ENCODE measurements around the gene LMAN2.
A peak's percentile ranks its signal among the peaks of the same experiment; 100 is the strongest.

LMAN2 gene

GRCh38 chr5:177351392-177352329, at the start of gene LMAN2:
Gene LMAN2 (minus strand): TSS chr5:177351668. CDS start chr5:177351647, 21 bp downstream.
- DNase-seq (ENCODE audit: low read depth): peak; percentile 94

- no peak for DNase-seq (ENCODE audit: low read depth)
These were observed 48.8 kb upstream of the LMAN2 start, which contains the start of gene PFN3 for GRCh38 chr5:177399997-177400868. Gene PFN3 (minus strand): TSS chr5:177400661. CDS start chr5:177400576, 85 bp downstream.

GRCh38 chr5:177397875-177398390, 46.5 kb upstream of the LMAN2 start:
- DNase-seq (ENCODE audit: low read depth): no peak

GRCh38 chr5:177396807-177397206, 45.3 kb upstream of the LMAN2 start:
- DNase-seq (ENCODE audit: low read depth): no peak

DNA sequence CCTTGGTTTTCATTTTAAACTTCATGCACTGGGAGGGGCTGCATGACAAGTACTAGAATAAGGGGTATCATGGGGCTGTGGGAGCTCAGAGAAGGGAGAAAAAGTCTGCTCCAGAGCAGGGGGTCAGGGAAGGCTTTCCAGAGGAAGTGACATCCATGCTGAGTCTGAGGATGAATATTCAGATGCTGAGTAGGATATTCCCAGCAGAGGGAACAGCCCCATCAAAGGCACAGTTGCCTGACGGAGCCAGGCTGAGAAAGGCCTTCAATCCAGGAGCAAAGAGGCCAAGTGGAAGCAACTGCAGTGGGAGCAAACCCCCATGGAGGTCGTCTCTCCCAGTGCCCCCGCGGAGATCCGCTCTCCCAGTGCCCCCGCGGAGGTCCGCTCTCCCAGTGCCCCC, 44.6 kb upstream of the LMAN2 start:
- DNase-seq (ENCODE audit: low read depth): no peak

GRCh38 chr5:177393990-177394389, 42.5 kb upstream of the LMAN2 start:
- DNase-seq (ENCODE audit: low read depth): no peak

DNA sequence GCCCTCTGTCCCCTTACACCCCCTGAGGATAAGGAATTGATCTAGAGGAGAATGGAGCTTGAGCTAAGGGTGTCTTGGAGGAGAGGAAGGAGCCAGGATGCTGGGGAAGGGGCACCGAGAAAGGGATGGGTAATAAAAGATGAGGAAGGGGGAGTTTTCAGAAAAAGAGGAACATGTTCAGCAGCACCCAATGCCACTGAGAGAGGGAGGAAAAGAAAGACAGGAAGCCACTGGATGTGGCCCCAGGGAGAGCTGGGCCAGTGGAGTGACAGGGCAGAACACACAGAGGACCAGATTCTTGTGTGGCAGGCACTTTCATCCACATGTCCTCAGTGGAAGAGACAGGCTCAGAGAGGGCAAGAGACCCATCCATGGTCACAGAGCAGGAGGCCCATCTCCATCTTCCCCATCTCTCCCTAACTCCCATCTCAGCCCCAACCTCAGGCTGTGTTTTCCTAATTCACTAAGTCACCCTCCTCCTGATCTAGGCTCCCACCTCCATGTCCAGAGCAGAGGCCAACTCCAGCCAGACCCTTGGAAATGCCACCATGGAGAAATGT, 41.8 kb upstream of the LMAN2 start:
- DNase-seq (ENCODE audit: low read depth): no peak

DNA sequence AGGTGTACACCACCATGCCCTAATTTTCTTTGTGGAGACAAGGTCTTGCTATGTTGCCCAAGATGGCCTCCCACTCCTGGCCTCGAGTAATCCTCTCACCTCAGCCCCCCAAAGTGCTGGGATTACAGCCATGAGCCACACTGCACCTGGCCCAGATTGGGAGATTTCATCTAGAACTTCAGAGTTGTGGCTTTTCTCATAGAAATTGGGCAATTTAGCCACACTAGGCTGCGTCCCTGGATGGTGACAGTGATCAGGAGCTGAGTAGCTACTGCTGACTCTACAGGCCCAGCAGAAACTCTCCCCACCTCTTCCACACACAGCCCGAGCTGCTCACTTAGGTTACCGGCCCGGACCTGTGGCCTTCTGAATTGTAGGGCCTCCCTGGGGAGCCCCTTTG, 41.3 kb upstream of the LMAN2 start:
- no peak for DNase-seq (ENCODE audit: low read depth)

DNA sequence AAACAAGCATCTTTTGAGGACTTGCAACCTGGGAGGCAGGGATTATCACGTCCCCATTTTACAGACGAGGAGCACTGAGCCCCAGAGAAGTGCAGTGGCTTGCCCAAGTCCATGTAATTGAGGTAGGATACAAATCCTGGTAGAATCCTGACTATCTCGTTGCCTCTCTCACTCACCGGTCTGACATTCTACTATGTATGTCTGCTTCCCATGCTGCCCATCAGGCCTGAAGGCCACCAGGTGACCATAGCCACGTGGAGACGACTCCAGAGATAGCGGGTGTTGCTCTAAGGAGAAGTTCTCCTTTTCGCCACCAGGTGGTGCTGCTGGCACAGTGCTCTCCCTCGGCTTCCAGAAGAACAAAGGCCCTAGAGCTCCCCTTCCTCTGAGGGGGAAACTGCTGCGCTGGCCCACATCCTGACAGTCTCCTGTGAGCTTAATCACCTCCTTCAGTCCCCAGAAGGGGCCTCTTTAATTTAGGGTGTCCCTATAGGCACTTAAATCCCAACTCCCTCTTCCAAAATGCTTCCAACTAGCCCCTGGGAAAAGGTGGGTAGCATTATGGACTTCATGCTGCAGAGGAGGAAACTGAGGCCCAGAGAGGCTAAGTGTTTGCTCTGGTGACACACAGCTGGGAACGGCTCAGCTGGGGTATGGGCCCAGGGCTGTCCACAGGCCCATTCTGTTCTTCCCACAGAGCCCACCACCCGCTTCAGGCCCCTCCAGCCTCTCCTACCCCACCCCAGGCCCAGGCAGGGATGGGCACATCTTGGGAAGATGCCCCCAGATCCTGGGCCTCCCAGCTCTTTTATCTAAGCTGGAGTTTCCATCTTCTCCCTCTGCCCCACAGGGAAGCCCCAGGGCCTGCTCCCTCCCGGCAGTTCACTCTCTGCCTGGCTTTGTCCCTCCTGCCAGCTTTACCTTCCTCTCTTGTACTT, 39.2 kb upstream of the LMAN2 start:
- DNase-seq (ENCODE audit: low read depth): no peak

DNA sequence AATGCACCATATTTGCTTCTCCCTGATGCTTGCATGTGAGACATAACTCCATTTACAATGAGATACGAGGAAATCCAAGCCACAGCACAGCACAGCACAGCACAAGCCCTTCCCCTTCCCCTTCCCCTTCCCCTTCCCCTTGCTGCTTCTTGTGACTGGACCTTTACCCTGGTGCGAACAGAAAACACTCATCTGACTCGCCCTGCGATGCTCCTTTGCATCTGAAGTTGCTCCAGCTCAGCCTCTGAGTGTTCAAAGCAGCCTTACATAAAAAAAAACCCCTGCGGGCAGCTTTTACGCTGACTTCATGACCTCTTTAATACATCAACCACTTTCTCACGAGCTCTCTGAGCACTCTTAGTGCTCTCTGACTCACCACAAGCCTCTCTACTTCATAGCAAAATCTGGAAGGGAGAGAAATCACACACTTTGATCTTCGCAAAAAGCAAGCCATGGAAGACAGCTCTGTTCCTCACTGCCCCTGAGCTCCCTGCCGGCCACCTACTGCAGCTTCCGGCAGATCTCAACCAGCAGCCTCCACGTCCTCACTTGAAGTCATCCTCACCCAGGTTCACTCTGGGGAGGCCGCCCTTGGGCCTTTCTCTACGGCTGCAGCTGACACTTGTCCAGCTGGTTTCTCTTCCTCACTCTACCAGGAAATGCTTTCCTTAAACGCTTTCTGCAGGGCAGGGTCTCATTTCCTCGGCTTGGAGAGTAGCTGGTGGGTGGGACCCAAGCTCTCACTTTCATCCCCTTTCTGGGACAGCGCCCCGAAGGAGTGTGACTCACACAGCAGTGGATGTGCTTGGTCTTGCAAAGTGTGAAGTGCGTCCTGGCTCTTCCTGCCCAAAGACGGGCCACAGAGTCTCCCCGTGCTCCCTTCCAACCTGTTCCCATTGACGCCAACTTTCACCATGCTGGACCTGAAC, 38.0 kb upstream of the LMAN2 start:
- peak; percentile 84 for DNase-seq (ENCODE audit: low read depth)

GRCh38 chr5:177388521-177389052, 37.1 kb upstream of the LMAN2 start:
- DNase-seq (ENCODE audit: low read depth): no peak

- no peak for DNase-seq (ENCODE audit: low read depth)
These were observed 35.9 kb upstream of the LMAN2 start for GRCh38 chr5:177387405-177387804.

DNA sequence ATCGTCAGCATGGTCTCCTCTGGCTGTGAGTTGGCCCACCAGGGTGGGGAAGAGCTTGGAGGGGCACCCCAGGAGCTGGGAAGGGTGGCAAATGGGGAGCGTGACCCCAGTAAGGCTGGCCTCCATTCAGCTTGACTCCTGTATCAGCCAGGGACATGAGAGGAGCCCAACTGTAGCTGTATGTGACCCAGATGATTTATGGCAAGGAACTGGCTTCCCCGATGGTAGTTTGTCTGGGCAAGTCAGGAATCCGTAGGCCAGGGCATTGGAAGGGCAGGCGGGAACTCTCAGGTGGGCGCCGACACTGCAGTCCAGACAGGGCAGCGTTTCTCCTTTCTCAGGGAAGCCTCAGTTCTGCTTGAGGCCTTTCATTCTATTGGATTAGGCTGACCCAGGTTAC, 35.1 kb upstream of the LMAN2 start:
- no peak for DNase-seq (ENCODE audit: low read depth)

GRCh38 chr5:177385720-177386119, 34.3 kb upstream of the LMAN2 start:
- no peak for DNase-seq (ENCODE audit: low read depth)

DNA sequence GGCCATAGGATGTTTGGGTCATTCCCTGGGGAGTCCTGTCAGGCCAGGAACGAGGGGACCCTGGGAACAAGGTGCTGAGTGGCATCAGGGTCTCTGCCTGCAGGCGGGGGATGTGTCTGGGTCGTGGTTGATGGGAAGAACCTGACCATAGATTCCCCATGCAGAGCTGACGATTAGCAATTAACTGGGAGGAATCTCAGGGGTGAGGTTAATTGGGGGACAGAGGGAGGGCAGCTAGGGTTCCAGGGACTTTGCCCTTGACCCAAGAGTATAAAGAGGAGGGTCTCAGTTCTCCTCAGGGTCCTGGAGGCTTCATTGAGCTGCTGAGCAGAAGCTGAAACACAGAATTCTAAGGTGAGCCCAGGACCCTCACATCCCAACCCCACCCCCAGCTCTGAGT, 32.7 kb upstream of the LMAN2 start, which contains the start of gene SLC34A1:
TSS of gene SLC34A1 (plus strand) at position 301 of the 400 bp plus-strand sequence. CDS start 1,308 bp downstream, outside the sequence.
- DNase-seq (ENCODE audit: low read depth): no peak

GRCh38 chr5:177383181-177383580, 31.7 kb upstream of the LMAN2 start:
- DNase-seq (ENCODE audit: low read depth): no peak

DNA sequence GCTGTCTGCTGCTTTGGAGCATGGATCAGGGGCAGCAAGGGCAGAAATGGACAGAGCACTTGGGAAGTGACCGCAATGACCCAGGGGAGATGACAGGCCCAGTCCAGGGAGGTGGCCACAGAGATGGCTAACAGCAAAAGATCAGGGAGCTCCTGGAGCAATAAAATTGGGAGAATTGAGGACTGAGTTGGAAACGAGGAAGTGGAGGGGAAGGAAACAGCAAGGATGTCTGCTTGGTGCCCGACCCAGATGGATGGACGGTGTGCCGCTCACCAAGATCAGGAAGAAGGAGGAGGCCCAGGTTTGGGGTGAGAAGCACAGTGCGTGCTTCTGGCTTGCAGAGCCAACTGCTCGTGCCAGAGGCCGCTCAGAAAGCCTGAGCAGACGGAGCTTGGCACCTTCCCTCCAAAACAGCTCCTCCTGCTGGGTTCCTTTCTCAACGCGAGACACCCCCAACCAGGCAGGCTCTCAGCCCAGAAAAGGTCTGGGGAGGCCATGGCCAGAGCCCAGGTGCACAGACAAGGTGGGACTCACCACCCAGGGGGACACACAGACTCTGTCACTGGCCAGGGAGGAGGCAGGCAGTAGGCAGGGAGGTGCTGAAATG, 31.1 kb upstream of the LMAN2 start:
- no peak for DNase-seq (ENCODE audit: low read depth)

GRCh38 chr5:177380805-177381126, 29.3 kb upstream of the LMAN2 start:
- DNase-seq (ENCODE audit: low read depth): no peak
